Loucy (cell line): ENCODE measurements around the gene DNM3.

Experiments
- EZH2phosphoT487 ChIP-seq: fragments of 200-600 bp; IDR thresholded peaks from 2 replicates; pipeline ENCODE4 v1.6.1; 2018; ENCODE audit warnings: antibody characterized with exemption, mild to moderate bottlenecking, moderate library complexity, borderline replicate concordance
- TF ChIP-seq, protein P1 (sequence below): fragments of 200-600 bp; sonication (generic); conservative IDR thresholded peaks from 2 replicates; pipeline ENCODE4 v1.5.1; 2014; ENCODE audit warnings: mild to moderate bottlenecking, antibody characterized with exemption, low read length

DNA sequence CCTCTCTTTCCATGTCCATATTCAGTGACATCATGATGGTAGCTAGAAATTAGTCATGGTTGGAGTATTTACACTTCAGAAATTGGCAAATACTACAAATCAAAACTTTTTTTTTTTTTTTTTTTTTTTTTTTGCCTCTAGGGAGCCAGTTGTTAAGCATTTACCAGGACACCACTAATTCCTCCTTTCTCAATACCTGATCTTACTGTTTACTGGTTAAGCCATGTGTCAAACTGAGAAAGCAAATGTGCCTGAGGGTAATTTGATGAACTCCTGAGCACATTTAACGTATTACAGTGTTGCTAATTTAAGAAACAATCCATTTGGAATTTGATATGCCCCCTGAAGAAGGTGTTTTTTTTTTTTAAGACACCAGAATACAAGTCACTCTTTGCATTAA is 94.4 kb downstream of the DNM3 start:
- TF ChIP-seq, protein P1, sequence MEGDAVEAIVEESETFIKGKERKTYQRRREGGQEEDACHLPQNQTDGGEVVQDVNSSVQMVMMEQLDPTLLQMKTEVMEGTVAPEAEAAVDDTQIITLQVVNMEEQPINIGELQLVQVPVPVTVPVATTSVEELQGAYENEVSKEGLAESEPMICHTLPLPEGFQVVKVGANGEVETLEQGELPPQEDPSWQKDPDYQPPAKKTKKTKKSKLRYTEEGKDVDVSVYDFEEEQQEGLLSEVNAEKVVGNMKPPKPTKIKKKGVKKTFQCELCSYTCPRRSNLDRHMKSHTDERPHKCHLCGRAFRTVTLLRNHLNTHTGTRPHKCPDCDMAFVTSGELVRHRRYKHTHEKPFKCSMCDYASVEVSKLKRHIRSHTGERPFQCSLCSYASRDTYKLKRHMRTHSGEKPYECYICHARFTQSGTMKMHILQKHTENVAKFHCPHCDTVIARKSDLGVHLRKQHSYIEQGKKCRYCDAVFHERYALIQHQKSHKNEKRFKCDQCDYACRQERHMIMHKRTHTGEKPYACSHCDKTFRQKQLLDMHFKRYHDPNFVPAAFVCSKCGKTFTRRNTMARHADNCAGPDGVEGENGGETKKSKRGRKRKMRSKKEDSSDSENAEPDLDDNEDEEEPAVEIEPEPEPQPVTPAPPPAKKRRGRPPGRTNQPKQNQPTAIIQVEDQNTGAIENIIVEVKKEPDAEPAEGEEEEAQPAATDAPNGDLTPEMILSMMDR = no peak
- no peak for TF ChIP-seq EZH2phosphoT487
